ENCODE results near the gene CISH.

GRCh38 chr3:50616770-50617095 lies 5.2 kb upstream of the CISH start:
- TF ChIP-seq JUND (IDR thresholded peaks at IDR 0.05) (no peak), SP1 (IDR thresholded peaks at IDR 0.05) (peak; percentile 14), YY1 (IDR thresholded peaks at IDR 0.05) (no peak), TAF1 (conservative IDR thresholded peaks at IDR 0.05) (no peak), ATF3 (IDR thresholded peaks at IDR 0.05) (no peak), RAD21 (IDR thresholded peaks at IDR 0.05) (no peak), FOXA1 (IDR thresholded peaks at IDR 0.05) (no peak), RXRA (IDR thresholded peaks at IDR 0.05) (no peak), GABPA (IDR thresholded peaks at IDR 0.05 in 1 of 2, conservative IDR thresholded peaks at IDR 0.05 in 1 of 2) (peak in 1 of 2 donors; percentile 47), NR2F2 (IDR thresholded peaks at IDR 0.05) (no peak), ZBTB33 (IDR thresholded peaks at IDR 0.05) (no peak)
- TF ChIP-seq, protein P1, sequence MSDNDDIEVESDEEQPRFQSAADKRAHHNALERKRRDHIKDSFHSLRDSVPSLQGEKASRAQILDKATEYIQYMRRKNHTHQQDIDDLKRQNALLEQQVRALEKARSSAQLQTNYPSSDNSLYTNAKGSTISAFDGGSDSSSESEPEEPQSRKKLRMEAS (IDR thresholded peaks at IDR 0.05): no peak
- TF ChIP-seq, protein P2, sequence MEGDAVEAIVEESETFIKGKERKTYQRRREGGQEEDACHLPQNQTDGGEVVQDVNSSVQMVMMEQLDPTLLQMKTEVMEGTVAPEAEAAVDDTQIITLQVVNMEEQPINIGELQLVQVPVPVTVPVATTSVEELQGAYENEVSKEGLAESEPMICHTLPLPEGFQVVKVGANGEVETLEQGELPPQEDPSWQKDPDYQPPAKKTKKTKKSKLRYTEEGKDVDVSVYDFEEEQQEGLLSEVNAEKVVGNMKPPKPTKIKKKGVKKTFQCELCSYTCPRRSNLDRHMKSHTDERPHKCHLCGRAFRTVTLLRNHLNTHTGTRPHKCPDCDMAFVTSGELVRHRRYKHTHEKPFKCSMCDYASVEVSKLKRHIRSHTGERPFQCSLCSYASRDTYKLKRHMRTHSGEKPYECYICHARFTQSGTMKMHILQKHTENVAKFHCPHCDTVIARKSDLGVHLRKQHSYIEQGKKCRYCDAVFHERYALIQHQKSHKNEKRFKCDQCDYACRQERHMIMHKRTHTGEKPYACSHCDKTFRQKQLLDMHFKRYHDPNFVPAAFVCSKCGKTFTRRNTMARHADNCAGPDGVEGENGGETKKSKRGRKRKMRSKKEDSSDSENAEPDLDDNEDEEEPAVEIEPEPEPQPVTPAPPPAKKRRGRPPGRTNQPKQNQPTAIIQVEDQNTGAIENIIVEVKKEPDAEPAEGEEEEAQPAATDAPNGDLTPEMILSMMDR (IDR thresholded peaks at IDR 0.05; ENCODE audit: low read depth, low read length, missing input control): no peak
- TF ChIP-seq, protein P3, sequence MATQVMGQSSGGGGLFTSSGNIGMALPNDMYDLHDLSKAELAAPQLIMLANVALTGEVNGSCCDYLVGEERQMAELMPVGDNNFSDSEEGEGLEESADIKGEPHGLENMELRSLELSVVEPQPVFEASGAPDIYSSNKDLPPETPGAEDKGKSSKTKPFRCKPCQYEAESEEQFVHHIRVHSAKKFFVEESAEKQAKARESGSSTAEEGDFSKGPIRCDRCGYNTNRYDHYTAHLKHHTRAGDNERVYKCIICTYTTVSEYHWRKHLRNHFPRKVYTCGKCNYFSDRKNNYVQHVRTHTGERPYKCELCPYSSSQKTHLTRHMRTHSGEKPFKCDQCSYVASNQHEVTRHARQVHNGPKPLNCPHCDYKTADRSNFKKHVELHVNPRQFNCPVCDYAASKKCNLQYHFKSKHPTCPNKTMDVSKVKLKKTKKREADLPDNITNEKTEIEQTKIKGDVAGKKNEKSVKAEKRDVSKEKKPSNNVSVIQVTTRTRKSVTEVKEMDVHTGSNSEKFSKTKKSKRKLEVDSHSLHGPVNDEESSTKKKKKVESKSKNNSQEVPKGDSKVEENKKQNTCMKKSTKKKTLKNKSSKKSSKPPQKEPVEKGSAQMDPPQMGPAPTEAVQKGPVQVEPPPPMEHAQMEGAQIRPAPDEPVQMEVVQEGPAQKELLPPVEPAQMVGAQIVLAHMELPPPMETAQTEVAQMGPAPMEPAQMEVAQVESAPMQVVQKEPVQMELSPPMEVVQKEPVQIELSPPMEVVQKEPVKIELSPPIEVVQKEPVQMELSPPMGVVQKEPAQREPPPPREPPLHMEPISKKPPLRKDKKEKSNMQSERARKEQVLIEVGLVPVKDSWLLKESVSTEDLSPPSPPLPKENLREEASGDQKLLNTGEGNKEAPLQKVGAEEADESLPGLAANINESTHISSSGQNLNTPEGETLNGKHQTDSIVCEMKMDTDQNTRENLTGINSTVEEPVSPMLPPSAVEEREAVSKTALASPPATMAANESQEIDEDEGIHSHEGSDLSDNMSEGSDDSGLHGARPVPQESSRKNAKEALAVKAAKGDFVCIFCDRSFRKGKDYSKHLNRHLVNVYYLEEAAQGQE (IDR thresholded peaks at IDR 0.05): no peak

All from liver (tissue), 3 donors.